CD14-positive monocyte (primary cell): Measurements from ENCODE around the gene TTLL11. TPM values are rescaled to one million over a fixed set of nuclear protein-coding genes. Genes with fewer than 3 reads are reported as not detected.

Source experiments
- DNase-seq, 3 donors: peaks; one replicate each; pipeline ENCODE4 v3.0.0-alpha.2; 2011 to 2022
- H2AFZ ChIP-seq: 2 replicates; pipeline ENCODE4 v1.6.0; 2012; ENCODE audit warnings: mild to moderate bottlenecking, low read depth, low read length, inconsistent platforms; ENCODE audit not compliant: insufficient read depth, poor library complexity, severe bottlenecking
- H3K27ac ChIP-seq, 2 donors: 1 replicate in 1 of 2; 2 replicates in 1 of 2; pipeline ENCODE4 v1.5.1; 2012 to 2013; ENCODE audit warnings: low read length in 2 of 2, control low read depth in 1 of 2, inconsistent platforms in 1 of 2, low read depth in 1 of 2, mild to moderate bottlenecking in 1 of 2
- H3K27me3 ChIP-seq, 2 donors: one replicate each; pipeline versions ENCODE4 v1.6.0 to v1.6.1; 2011 to 2013; ENCODE audit warnings: low read length in 2 of 2; ENCODE audit not compliant: control insufficient read depth in 2 of 2, insufficient read depth in 2 of 2
- H3K36me3 ChIP-seq, 2 donors: replicated peaks in 1 of 2; 1 replicate in 1 of 2; 2 replicates in 1 of 2; pipeline versions ENCODE4 v1.5.1 to v1.6.1; 2012 to 2013; ENCODE audit warnings: low read length in 2 of 2, control low read depth in 1 of 2, inconsistent platforms in 1 of 2, mild to moderate bottlenecking in 1 of 2; ENCODE audit not compliant: insufficient read depth in 2 of 2, control insufficient read depth in 1 of 2
- H3K4me1 ChIP-seq, 2 donors: 1 replicate in 1 of 2; 2 replicates in 1 of 2; pipeline versions ENCODE4 v1.5.1 to v1.6.1; 2012 to 2013; ENCODE audit warnings: low read length in 2 of 2, control low read depth in 1 of 2, inconsistent platforms in 1 of 2, mild to moderate bottlenecking in 1 of 2, moderate library complexity in 1 of 2; ENCODE audit not compliant: insufficient read depth in 2 of 2, control insufficient read depth in 1 of 2
- H3K4me2 ChIP-seq: replicated peaks from 2 replicates; pipeline ENCODE3; 2012; ENCODE audit warnings: low read length, moderate library complexity, mild to moderate bottlenecking; ENCODE audit not compliant: poor library complexity, severe bottlenecking; ENCODE audit errors: extremely low read depth
- H3K4me3 ChIP-seq, 3 experiments: fragments of 200-600 bp in 1 of 3; sonication (generic) in 1 of 3; replicated peaks in 1 of 3; 1 replicate in 2 of 3; 2 replicates in 1 of 3; pipeline ENCODE4 v1.5.1; 2011 to 2013; ENCODE audit warnings: low read length in 3 of 3, mild to moderate bottlenecking in 3 of 3, control low read depth in 2 of 3, low read depth in 2 of 3, inconsistent platforms in 1 of 3, moderate library complexity in 1 of 3
- H3K79me2 ChIP-seq: 2 replicates; pipeline ENCODE4 v1.6.0; 2012; ENCODE audit warnings: mild to moderate bottlenecking, control low read depth, inconsistent platforms, low read length, moderate library complexity; ENCODE audit not compliant: insufficient read depth
- H3K9ac ChIP-seq: 2 replicates; pipeline ENCODE4 v1.6.0; 2017; ENCODE audit warnings: low read length, mild to moderate bottlenecking; ENCODE audit not compliant: insufficient read depth, poor library complexity, severe bottlenecking
- H3K9me3 ChIP-seq, 2 donors: replicated peaks in 1 of 2; 1 replicate in 1 of 2; 2 replicates in 1 of 2; pipeline versions ENCODE4 v1.5.1 to v1.6.1; 2012 to 2013; ENCODE audit warnings: low read length in 2 of 2, control low read depth in 1 of 2; ENCODE audit not compliant: control insufficient read depth in 1 of 2, insufficient read depth in 1 of 2
- H4K20me1 ChIP-seq: 2 replicates; pipeline ENCODE4 v1.6.0; 2012; ENCODE audit warnings: mild to moderate bottlenecking, low read length, control low read depth, moderate library complexity; ENCODE audit not compliant: insufficient read depth
- H3K27ac Mint-ChIP-seq, 7 donors: one replicate each; pipeline ENCODE4 v1.8.0; 2020; ENCODE audit warnings: mild to moderate bottlenecking in 7 of 7, mixed read lengths in 7 of 7, moderate library complexity in 6 of 7, inconsistent platforms in 2 of 7
- H3K27me3 Mint-ChIP-seq, 3 donors: one replicate each; pipeline ENCODE4 v1.8.0; 2021 to 2022; ENCODE audit warnings: low read depth in 3 of 3, mild to moderate bottlenecking in 3 of 3, mixed read lengths in 3 of 3, moderate library complexity in 3 of 3, inconsistent platforms in 1 of 3
- H3K36me3 Mint-ChIP-seq, 2 donors: one replicate each; pipeline ENCODE4 v1.8.0; 2020; ENCODE audit warnings: mixed read lengths in 2 of 2, inconsistent platforms in 1 of 2, mild to moderate bottlenecking in 1 of 2
- H3K4me1 Mint-ChIP-seq: one replicate; pipeline ENCODE4 v1.8.0; 2020; ENCODE audit warnings: mild to moderate bottlenecking, mixed read lengths
- H3K4me3 Mint-ChIP-seq, 2 donors: one replicate each; pipeline ENCODE4 v1.8.0; 2020; ENCODE audit warnings: mild to moderate bottlenecking in 2 of 2, mixed read lengths in 2 of 2, moderate library complexity in 1 of 2
- H3K9me3 Mint-ChIP-seq, 7 donors: one replicate each; pipeline ENCODE4 v1.8.0; 2020 to 2022; ENCODE audit warnings: mixed read lengths in 7 of 7, mild to moderate bottlenecking in 6 of 7, moderate library complexity in 6 of 7, inconsistent platforms in 2 of 7
- CTCF ChIP-seq: fragments of 200-600 bp; IDR thresholded peaks from one replicate; pipeline ENCODE4 v1.8.0; 2022; ENCODE audit warnings: antibody characterized with exemption, mild to moderate bottlenecking
- WGBS: methylation state at CpG from one replicate; pipeline ENCODE4 v1.1.5; 2013; ENCODE audit warnings: missing lambda C conversion rate; ENCODE audit not compliant: insufficient coverage; 5-methylcytosine and 5-hydroxymethylcytosine counted together
- intact Hi-C, 2 donors: fragments of 100-400 bp; cut with micrococcal nuclease; formaldehyde crosslinking; loops; one replicate each; pipeline versions ENCODE4 v1.15.0 to v1.15.1; 2023
- polyA plus RNA-seq, 3 donors: library from polyadenylated mRNA; depleted of rRNA in 1 of 3; unstranded in 2 of 3; stranded (reverse) in 1 of 3; fragments of 300-500 nt in 2 of 3; fragments of >200 nt in 1 of 3; fragmentation: Illumina TruSeq in 2 of 3; gene quantifications; 1 replicate in 2 of 3; 2 replicates in 1 of 3; pipeline ENCODE4 v1.2.3, GENCODE V29; 2012 to 2021

The TTLL11 gene
- polyA plus RNA-seq, 3 donors, result 2.9 to 3.5 (median 3.1) TPM

- H3K27ac Mint-ChIP-seq, result peak overlapping the region in 1 of 7 donors; percentile 5
Observed at GRCh38 chr9:122126331-122127261, 33.5 kb upstream of the TTLL11 start.

More at GRCh38 chr9:122126331-122127261, 33.5 kb upstream of the TTLL11 start:
- H3K79me2 ChIP-seq, result no peaks in the 10 kb centered on the region
- H2AFZ ChIP-seq, result peak overlapping the region; percentile 35
- H3K4me2 ChIP-seq, result peak overlapping the region; percentile 26
- 2% methylated on average over 54 of the region's 64 CpGs for WGBS
- no peaks in the 10 kb centered on the region for H3K36me3 ChIP-seq
- H3K27me3 ChIP-seq, result peaks cover 18 to 31% of the 10 kb centered on the region in 2 donors
- peak overlapping the region; percentile 60 to 86 for H3K4me3 Mint-ChIP-seq
- H3K27me3 Mint-ChIP-seq, result peaks cover 38 to 50% (median 43%) of the 10 kb centered on the region in 3 donors
- H3K27ac ChIP-seq, result no peak overlapping the region
- H3K4me1 Mint-ChIP-seq, result peaks cover 12% of the 10 kb centered on the region
- no peak overlapping the region for H3K4me3 ChIP-seq
- H3K9me3 ChIP-seq, result peaks cover 0 to 5% of the 10 kb centered on the region in 2 donors
- H3K36me3 Mint-ChIP-seq, result no peaks in the 10 kb centered on the region
- intact Hi-C loops, result loop anchor here (5.0 to 10.0 kb wide), 3 partner anchors 326 to 688 kb away; no protein-coding TSS in a partner anchor
- H4K20me1 ChIP-seq, result no peaks in the 10 kb centered on the region
- DNase-seq, result no peak
- peaks cover 4 to 9% of the 10 kb centered on the region in 2 donors for H3K4me1 ChIP-seq
- H3K9ac ChIP-seq, result no peak overlapping the region
- peaks cover 0 to 4% (median 1%) of the 10 kb centered on the region in 7 donors for H3K9me3 Mint-ChIP-seq
- no peak for TF ChIP-seq CTCF
